ENCODE data around the gene ACR. TPM values are rescaled to one million over a fixed set of nuclear protein-coding genes. Genes with fewer than 3 reads are reported as not detected.

The ACR gene
- total RNA-seq, 6 experiments from 2014 or later, result 0.34 to 0.84 (median 0.55) TPM; not detected in 1

GRCh38 chr22:50729391-50730012 lies 8.5 kb upstream of the ACR start:
- no peak for ATAC-seq
- intact Hi-C loops (cut with DNase I), result no loop called here
- Histone ChIP-seq H3K4me3 (no peak overlapping the region), H3K9me3 (no peaks in the 10 kb centered on the region), H3K36me3 (peaks cover 0 to 14% (median 0%) of the 10 kb centered on the region in 4 donors), H3K4me1 (no peaks in the 10 kb centered on the region), H3K27ac (no peak overlapping the region), H3K27me3 (no peaks in the 10 kb centered on the region)
- TF ChIP-seq POLR2A (IDR thresholded peaks at IDR 0.05) (no peak), CTCF (IDR thresholded peaks at IDR 0.05) (no peak)
- peak in 2 of 3 donors; percentile 42 to 50 for DNase-seq
- 76% methylated on average over 8 of the region's 21 CpGs for WGBS (ENCODE audit: insufficient coverage, low coverage, low lambda C conversion rate, missing lambda C conversion rate)

- H3K4me3 ChIP-seq, result no peak overlapping the region
- no peak overlapping the region for H3K27ac ChIP-seq
- WGBS (ENCODE audit: insufficient coverage, low coverage, low lambda C conversion rate, missing lambda C conversion rate), result 81% methylated on average over 40 of the region's 54 CpGs
- H3K27me3 ChIP-seq, result no peaks in the 10 kb centered on the region
- DNase-seq (peak in 2 of 3 donors; percentile 49 to 56), ATAC-seq (no peak)
- no peaks in the 10 kb centered on the region for H3K9me3 ChIP-seq
- intact Hi-C loops (cut with DNase I), result no loop called here
- peaks cover 0 to 9% (median 0%) of the 10 kb centered on the region in 4 donors for H3K36me3 ChIP-seq
- H3K4me1 ChIP-seq, result no peaks in the 10 kb centered on the region
- TF ChIP-seq POLR2A (IDR thresholded peaks at IDR 0.05) (no peak), CTCF (IDR thresholded peaks at IDR 0.05) (no peak)
These were observed 7.8 kb upstream of the ACR start for GRCh38 chr22:50730013-50730891.

GRCh38 chr22:50730941-50731661 lies 6.9 kb upstream of the ACR start:
- WGBS (ENCODE audit: insufficient coverage, low coverage, low lambda C conversion rate, missing lambda C conversion rate), result 81% methylated on average over 16 of the region's 76 CpGs
- peak in 2 of 3 donors; percentile 48 to 53 for DNase-seq

More at GRCh38 chr22:50730941-50731661, 6.9 kb upstream of the ACR start:
- TF ChIP-seq CTCF (IDR thresholded peaks at IDR 0.05) (no peak), POLR2A (IDR thresholded peaks at IDR 0.05) (no peak)
- no peaks in the 10 kb centered on the region for H3K4me1 ChIP-seq
- intact Hi-C loops (cut with DNase I), result no loop called here
- peaks cover 0 to 6% (median 0%) of the 10 kb centered on the region in 4 donors for H3K36me3 ChIP-seq
- no peaks in the 10 kb centered on the region for H3K9me3 ChIP-seq
- H3K27ac ChIP-seq, result no peak overlapping the region
- no peak overlapping the region for H3K4me3 ChIP-seq
- H3K27me3 ChIP-seq, result no peaks in the 10 kb centered on the region
- ATAC-seq, result no peak

Measured in right lobe of liver (tissue), 6 donors.